Testis (tissue), 2 donors: Measurements from ENCODE around the gene COG2.

ENCODE experiments used
- CTCF ChIP-seq, 3 experiments: fragments of 450-650 bp in 2 of 3; fragments of 200-600 bp in 1 of 3; sonication (generic) in 1 of 3; IDR thresholded peaks; one replicate each; pipeline ENCODE4 v1.5.1; 2016 to 2019; ENCODE audit warnings: antibody characterized with exemption in 3 of 3, mild to moderate bottlenecking in 2 of 3, moderate library complexity in 1 of 3
- POLR2A ChIP-seq: fragments of 450-650 bp; IDR thresholded peaks from one replicate; pipeline ENCODE4 v1.6.1; 2017; ENCODE audit warnings: antibody characterized with exemption, mild to moderate bottlenecking, moderate library complexity

DNA sequence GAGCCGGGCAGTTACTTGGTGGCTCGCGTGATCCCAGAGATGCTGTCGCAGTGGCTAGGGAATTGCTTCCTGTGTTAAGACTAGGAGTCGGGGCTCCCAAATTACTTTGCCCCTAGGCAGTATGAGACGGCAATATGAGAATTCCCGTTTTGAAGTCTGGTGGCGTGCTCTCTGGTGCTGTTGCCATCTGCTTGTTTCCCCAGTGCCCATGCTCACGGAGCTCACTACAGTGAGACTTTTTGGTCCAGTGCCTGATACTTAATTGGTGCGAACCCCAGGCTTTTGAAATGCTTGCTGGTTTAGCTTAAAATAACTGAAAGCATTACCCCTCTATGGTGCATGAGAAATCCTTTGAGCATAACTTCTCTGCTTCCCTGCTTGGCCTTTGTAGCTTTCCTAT is 49.3 kb downstream of the COG2 start:
- TF ChIP-seq POLR2A (no peak), CTCF (IDR thresholded peaks at IDR 0.05) (no peak)
